ENCODE measurements around the gene DGAT2L6.
A peak's percentile ranks its signal among the peaks of the same experiment; 100 is the strongest.
"Not testable (repeated sequence)": the region's sequence is repeated elsewhere in the genome, so short reads cannot be mapped to it uniquely, and the experiment has no call there.

The DGAT2L6 gene

GRCh38 chrX:70196961-70197720 is 19.9 kb downstream of the DGAT2L6 start:
- DNase-seq (ENCODE audit: low read depth), result peak; percentile 49

- no peak for DNase-seq (ENCODE audit: low read depth)
These were observed 24.4 kb downstream of the DGAT2L6 start for GRCh38 chrX:70201732-70202131.

GRCh38 chrX:70208479-70208878 is 31.2 kb downstream of the DGAT2L6 start:
- DNase-seq (ENCODE audit: low read depth), result no peak

DNA sequence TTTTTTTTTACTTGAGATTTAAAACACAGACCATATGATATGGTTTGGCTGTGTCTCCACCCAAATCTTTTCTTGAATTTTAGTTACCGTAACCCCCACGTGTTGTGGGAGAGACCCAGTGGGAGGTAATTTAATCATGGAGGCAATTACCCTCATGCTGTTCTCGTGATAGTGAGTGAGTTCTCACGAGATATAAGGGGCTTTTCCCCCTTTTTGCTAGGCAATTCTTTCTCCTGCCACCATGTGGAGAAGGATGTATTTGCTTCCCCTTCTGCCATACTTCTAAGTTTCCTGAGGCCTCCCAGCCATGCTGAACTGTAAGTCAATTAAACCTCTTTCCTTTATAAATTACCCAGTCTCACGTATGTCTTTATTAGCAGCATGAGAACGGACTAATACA is 32.3 kb downstream of the DGAT2L6 start:
- not testable (repeated sequence) for DNase-seq (ENCODE audit: low read depth)

GRCh38 chrX:70219938-70220764 is 42.9 kb downstream of the DGAT2L6 start:
- DNase-seq (ENCODE audit: low read depth), result no peak

GRCh38 chrX:70226048-70226447 is 48.8 kb downstream of the DGAT2L6 start:
- no peak for DNase-seq (ENCODE audit: low read depth)

DNA sequence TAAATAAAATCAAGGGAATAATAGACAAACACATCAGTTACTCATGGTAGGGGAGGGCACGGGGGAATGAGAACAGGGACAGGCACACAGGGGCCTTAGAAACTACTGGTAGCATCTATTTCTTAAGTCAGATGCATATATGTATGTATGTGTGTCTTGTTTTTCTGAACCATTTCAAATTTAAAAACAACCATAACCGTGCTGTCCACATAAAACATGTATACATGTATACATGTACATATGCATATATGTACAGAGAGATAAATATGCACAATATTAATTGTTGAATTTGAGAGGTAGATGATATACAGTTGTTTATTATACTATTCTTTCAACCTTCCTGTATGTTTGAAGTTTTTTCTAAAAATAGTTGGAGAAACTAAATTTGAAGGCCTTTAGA is 49.4 kb downstream of the DGAT2L6 start:
- no peak for DNase-seq (ENCODE audit: low read depth)

DNA sequence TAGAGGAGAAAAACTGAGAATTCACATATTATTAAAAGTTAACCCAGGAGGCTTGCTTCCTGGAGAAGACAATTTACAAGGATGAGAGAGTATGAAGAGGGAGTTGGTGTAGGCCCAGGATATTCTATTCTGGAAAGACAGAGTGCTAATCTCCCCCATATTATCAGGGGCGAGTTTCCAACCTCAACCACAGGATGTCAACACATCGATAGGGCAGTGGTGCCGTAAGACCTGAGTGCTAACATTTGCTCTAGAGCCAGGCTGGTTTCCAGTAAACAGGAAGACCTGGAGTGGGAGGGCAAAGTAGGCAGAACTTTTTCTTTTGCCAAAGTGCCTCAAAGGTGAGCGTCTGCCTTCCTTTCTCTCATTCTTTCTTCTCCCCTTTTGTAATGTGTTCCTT is 54.4 kb downstream of the DGAT2L6 start:
- DNase-seq (ENCODE audit: low read depth), result no peak

GRCh38 chrX:70234355-70234754 is 57.1 kb downstream of the DGAT2L6 start, which contains the start of gene AWAT1:
AWAT1 (plus strand) TSS chrX:70234655; CDS start chrX:70234696, 41 bp downstream.
- DNase-seq (ENCODE audit: low read depth), result no peak

DNA sequence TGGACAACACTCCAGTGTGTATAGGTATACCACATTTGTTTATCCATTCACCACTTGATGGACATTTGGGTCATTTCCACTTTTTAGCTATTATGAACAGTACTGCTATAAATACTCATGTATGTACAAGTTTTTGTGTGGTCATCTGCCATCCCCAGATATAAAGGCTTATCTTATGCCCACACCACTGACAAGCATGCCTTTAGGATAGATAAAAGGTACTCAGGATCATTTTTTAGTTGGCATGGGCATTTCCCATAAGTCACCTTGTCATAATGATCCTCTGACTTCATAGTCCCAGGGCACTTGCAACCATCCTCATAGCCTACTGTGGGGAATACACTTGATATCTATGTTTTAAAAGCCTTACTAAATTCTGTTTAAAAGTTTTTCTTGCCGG is 63.5 kb downstream of the DGAT2L6 start:
- no peak for DNase-seq (ENCODE audit: low read depth)

- DNase-seq (ENCODE audit: low read depth), result no peak
These were observed 64.2 kb downstream of the DGAT2L6 start for GRCh38 chrX:70241501-70241900.

DNA sequence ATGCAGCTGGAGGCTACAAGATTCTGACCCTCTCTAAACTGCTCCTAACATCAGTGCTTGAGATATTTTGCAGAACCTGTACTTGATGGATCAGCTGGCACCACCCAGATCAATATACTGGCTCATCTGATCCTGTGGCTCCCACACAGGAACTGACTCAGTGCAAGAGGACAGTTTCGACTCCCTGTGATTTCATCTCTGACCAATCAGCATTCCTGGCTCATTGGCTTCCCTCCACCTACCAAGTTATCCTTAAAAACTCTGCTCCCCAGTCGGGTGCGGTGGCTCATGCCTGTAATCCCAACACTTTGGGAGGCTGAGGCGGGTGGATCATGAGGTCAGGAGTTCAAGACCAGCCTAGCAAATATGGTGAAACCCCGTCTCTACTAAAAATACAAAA is 66.3 kb downstream of the DGAT2L6 start:
- not testable (repeated sequence) for DNase-seq (ENCODE audit: low read depth)

GRCh38 chrX:70244881-70245280 is 67.6 kb downstream of the DGAT2L6 start:
- DNase-seq (ENCODE audit: low read depth), result no peak

DNA sequence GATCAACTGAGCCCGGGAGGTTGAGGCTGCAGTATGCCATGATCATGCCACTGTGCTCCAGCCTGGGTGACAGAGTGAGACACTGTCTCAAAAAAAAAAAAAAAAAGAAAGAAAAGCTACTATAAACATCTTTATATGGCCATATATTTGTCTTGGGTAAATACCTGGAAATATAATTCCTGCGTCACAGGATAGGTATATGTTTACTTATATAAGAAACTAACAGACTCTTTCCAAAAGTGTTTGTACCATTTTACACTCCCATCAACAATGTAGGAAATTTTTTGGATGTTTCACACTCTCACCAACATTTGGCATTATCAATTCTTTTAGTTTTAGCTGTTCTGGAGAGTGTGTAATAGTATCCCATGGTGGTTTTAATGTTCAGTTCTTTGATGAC is 70.0 kb downstream of the DGAT2L6 start:
- DNase-seq (ENCODE audit: low read depth), result no peak

GRCh38 chrX:70252491-70252890 is 75.2 kb downstream of the DGAT2L6 start:
- no peak for DNase-seq (ENCODE audit: low read depth)

GRCh38 chrX:70253377-70254062 is 76.2 kb downstream of the DGAT2L6 start:
- no peak for DNase-seq (ENCODE audit: low read depth)

DNA sequence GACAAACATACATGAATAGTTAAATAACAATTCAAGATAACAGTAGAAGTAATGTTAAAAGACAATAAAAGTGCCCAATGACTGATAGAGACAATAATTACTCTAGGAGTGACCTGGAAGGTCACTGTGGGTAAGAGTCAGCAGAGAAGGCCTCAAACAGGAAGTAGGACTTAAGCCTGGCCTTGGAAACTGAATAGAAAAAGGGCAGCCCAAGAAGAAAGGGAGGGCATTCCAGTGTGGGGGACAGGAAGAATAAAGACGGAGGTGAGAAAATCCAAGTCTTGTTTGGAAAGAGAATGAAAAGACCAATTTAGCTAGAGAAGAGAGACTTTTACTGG is 76.7 kb downstream of the DGAT2L6 start:
- no peak for DNase-seq (ENCODE audit: low read depth)

GRCh38 chrX:70254909-70255308 is 77.6 kb downstream of the DGAT2L6 start:
- no peak for DNase-seq (ENCODE audit: low read depth)
